Measurements from ENCODE around the gene SMARCAD1.

The SMARCAD1 gene, protein sequence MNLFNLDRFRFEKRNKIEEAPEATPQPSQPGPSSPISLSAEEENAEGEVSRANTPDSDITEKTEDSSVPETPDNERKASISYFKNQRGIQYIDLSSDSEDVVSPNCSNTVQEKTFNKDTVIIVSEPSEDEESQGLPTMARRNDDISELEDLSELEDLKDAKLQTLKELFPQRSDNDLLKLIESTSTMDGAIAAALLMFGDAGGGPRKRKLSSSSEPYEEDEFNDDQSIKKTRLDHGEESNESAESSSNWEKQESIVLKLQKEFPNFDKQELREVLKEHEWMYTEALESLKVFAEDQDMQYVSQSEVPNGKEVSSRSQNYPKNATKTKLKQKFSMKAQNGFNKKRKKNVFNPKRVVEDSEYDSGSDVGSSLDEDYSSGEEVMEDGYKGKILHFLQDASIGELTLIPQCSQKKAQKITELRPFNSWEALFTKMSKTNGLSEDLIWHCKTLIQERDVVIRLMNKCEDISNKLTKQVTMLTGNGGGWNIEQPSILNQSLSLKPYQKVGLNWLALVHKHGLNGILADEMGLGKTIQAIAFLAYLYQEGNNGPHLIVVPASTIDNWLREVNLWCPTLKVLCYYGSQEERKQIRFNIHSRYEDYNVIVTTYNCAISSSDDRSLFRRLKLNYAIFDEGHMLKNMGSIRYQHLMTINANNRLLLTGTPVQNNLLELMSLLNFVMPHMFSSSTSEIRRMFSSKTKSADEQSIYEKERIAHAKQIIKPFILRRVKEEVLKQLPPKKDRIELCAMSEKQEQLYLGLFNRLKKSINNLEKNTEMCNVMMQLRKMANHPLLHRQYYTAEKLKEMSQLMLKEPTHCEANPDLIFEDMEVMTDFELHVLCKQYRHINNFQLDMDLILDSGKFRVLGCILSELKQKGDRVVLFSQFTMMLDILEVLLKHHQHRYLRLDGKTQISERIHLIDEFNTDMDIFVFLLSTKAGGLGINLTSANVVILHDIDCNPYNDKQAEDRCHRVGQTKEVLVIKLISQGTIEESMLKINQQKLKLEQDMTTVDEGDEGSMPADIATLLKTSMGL

DNA sequence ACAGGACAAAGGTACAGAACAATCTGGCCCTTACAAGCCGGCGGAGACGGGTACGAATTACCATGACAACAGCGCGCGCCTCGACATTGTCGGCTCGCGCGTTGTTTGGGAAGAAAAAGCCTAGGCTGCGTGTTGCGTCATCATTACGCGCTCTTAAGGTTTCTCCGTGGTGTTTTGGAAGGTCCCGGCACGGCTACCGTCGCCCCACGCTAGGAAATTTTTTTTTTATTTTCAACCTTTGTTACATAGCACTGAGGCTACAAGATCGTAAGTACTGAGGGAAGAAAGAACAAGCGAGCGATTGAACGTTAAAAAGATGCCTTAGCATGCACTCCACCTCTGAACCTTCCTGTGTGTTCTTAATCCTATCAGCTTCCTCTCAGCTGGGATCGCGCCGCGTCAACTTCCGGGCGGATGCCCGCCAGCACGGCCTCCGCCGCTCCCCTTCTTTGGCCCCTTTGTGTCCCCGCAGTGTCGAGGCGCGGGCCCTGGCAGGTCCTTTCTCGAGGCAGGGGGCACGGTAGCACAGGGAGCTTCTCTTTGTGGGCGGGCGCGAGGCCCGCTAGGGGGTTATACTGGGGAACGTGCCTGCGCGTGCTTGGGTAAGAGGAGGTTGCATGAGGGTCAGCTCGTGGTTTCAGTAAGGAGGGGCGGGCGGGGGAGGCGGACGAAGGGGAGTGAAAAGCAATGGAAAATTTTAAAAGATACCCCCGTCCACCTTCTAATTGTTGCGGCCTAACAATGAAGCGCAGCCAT lies at the start of gene SMARCAD1:
TSS of gene SMARCAD1 (plus strand) at position 397 of the 756 bp plus-strand sequence. CDS start 530 bp downstream, outside the sequence.
- peak; percentile 77 for DNase-seq (ENCODE audit: low read depth, low spot score)

DNA sequence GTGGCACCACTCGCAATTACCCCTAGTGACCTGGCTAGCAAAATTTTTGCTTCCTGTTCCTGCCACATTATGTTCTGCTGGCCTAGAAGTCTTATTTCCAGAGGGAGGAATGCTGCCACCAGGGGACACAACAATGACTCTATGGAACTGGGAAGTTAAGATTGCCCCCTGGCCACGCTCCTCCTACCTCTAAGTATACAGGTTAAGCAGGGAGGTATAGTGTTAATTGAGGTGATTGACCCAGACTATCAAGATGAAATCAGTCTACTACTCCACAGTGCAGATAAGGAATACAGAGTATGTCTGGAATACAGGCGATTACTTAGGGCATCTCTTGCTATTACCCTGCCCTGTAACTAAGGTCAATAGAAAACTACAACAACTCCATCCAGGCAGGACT lies 48.8 kb upstream of the SMARCAD1 start:
- DNase-seq (ENCODE audit: low read depth, low spot score), result no peak

DNA sequence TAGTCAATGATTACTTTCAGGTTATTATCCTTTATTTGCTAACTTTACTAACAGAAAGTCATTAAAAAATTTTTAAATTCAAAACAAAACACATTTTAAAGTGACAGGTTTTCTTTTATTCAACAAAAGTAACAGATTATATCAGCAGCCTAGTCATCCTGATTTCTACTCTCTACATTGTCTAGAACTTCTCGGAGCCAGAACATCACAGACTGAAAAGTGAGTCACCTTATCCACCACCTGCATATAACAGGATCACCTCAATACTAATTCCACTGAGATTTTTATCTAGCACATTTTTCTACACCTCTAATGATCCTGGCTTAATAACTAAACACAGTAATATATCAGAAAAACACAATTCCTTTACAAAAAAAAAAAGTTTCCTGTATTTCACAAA lies 47.9 kb upstream of the SMARCAD1 start:
- DNase-seq (ENCODE audit: low read depth, low spot score), result no peak

DNA sequence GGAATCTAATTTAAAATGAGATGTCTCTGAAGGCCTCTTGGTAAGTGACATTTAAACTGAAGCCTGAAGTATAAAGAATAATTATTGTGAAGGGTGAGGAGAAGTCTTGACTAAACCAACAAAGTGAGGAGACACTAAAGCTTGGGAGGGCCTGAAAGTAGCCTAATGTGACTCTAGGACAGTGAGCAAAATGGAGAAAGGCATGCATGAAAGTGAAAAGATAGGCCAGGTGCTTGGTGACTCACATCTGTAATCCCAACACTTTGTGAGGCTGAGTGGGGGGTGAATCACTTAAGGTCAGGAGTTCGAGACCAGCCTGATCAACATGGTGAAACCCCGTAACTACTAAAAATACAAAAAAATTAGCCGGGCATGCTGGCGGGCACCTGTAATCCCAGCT lies 46.9 kb upstream of the SMARCAD1 start:
- no peak for DNase-seq (ENCODE audit: low read depth, low spot score)

DNA sequence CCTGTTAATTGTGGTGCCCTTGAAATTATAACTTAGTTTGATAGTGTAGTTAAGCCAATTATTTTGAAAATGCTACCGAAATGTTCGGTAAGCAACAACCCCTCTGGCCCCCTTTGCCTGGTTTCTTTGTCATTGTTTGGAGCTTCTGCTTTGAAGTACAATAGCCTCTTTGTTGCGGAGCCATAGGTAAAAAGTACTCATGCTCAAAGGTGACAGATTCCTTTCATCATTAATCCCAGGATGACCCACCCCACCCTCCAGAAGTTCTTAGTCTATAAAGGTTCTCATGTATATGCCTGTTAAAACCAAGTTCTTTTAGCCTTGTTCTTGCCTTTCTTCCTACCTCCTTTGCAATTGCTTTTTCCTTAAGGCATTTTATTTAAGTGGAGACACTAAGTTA lies 42.4 kb upstream of the SMARCAD1 start:
- no peak for DNase-seq (ENCODE audit: low read depth, low spot score)

DNA sequence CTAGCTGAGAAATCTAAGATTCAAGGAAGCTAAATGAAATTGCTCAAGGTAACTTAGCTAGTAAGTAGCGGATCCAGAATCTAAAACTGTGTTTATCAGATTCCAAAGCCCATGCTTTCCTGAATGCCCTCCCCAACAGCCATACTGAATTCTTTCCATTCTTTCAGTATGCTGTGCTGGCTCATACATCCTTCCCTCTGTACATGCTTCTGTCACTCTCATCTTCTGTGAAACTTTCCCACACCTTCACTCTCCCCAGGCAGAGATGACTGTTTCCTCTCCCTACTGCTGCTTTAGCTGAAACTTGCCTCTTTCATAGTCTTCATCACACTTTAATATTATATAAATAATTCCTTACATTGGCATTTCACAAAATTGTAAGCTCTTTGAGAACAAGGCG lies 39.3 kb upstream of the SMARCAD1 start:
- no peak for DNase-seq (ENCODE audit: low read depth, low spot score)

DNA sequence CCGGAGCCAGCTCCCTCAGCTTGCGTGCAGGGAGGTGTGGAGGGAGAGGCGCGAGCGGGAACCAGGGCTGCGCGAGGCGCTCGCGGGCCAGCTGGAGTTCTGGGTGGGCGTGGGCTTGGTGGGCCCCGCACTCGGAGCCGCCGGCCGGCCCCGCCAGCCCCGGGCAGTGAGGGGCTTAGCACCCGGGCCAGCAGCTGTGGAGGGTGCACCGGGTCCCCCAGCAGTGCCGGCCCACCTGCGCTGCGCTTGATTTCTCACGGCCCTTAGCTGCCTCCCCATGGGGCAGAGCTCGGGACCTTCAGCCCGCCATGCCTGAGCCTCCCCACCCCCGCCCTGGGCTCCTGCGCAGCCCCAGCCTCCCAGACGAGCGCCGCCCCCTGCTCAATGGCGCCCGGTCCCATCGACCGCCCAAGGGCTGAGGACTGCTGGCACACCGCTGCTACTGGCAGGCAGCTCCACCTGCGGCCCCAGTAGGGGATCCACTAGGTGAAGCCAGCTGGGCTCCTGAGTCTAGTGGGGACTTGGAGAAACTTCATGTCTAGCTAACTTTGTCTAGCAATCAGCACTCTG lies 37.8 kb upstream of the SMARCAD1 start:
- no peak for DNase-seq (ENCODE audit: low read depth, low spot score)

DNA sequence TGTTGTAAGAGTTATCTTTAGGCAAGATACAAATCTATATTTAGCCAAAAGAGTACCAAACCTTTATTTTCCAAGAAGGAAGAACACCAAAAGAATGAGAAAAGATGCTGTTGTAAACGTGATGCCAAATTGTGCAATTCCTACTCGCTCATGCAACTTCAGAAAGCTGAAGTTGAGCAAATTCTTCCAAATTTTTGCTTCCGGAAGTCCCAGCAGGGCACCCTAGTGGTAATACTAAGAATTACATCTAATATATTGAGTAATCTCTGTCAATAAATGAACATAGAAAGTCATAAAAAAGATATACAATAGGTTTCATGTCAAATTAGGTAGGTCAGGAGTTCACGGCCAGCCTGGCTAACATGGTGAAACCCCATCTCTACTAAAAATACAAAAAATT lies 36.0 kb upstream of the SMARCAD1 start:
- DNase-seq (ENCODE audit: low read depth, low spot score), result no peak

DNA sequence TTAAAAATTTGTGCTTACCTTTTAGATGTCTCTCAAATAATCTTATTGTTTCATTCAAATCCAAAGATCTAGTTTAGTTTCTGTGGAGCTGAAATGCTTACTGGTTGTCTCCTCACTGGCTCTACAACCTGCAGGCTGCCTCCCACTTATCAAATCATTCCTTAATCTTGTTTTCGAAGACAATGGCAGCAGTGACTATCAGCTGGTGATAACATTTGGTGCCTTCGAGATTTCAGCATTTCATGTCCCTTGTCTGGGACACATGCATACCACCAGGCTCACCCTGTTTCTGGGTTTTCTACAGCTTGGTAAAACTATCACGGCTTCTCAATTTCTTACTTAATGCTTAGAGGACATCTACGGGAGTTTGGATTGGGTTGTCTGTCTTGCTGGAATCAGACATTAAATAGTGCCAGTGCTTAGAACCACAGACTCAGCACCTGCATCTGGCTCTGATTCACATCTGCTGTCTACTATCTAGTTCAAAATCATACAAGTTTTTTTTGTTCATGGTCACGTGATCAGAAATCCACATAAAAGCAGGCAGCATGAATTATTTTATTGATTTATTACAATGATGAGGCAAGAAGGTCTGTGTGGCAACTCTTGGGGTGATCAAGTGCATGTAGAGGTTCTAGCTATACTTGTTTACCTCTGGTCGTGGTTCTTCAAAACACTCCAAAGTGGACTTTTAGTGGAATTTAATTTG lies 32.0 kb upstream of the SMARCAD1 start:
- DNase-seq (ENCODE audit: low read depth, low spot score), result no peak

DNA sequence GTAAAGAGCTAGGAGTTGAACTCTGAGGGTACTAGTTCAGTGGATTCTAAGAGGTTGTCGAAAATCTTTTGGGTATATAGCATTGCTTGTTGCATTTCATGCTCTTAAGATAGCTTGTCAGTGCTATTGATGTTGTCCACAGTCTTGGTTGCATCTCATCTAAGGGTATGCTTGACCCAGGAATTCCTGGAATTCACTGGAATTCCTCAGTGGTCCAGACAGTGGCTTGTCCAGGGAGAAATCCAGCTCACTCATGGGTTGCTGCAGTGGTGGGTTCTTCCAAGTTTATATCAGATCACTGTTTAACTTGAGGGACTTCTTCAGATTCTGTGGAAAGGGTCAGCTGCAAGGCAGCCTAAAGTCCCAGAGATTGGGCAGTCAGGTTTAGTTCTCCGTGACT lies 29.8 kb upstream of the SMARCAD1 start:
- no peak for DNase-seq (ENCODE audit: low read depth, low spot score)

DNA sequence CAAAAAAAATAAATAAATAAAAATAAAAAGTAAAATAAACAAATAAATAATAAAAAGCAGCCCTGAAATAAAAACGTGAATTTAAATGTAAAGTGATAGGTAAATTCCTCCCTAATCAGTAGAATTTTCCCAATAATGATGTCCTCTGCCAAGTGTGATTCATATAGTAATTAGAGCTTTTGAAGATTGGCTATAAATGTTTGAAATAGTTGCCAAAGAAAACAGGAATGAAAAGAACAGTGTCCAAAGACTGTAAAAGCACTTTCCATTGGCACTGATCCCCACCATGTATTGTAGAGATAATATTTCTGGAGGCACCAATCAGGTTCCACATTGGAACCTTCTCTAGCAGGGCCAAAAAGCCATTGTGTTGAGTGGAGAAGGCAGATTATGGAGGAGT lies 25.9 kb upstream of the SMARCAD1 start:
- no peak for DNase-seq (ENCODE audit: low read depth, low spot score)

DNA sequence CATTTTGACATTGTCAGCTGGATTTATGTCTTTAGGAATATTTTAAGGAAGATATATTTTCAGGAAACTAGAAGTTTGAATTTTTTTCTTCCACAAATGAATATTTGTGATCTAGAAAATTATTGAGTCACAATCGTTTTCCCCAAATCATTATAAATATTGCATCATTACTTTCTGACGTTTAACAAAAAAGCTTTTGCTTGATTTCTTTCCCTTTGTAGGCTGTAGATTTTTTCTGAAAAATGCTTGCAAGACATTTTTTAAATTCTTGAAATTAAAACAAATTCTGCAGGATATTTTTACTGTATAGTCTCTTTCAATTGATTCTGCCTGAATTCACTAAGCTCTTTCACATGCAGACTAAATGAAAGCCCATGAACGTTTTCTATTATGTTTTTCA lies 4.9 kb upstream of the SMARCAD1 start:
- no peak for DNase-seq (ENCODE audit: low read depth, low spot score)

DNA sequence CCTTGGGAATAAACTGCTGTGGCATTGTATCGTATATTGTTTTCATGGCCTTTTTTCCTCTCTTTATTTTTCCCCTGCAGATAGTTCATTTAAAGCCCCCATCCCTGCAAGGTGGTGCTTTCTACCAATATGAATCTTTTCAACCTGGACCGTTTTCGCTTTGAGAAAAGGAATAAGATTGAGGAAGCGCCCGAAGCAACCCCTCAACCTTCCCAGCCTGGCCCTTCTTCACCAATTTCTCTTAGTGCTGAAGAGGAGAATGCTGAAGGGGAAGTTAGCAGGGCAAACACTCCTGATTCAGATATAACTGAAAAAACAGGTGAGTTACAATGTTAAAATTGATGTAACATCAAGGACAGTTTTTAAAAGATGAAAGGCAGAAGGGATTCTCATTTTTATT lies 601 bp downstream of the SMARCAD1 start:
- DNase-seq (ENCODE audit: low read depth, low spot score), result no peak

DNA sequence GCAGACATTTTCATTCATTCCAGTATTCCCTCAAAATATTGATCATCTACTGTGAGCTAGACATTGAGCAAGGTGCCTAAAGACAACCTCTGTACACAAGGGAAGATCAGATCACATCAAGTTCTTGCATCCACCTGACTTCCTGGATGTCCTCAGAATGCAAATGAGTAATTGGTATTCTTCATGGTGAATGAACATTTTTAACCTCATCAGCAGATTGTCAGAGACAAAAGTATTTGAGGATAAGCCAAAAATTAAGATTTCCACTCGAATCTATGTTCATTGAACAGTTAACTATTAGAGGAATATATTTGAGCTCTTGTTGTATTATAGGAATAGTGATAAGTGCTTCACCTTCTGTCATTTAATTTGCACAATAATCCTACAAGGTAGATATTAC lies 1.3 kb downstream of the SMARCAD1 start:
- DNase-seq (ENCODE audit: low read depth, low spot score), result no peak

DNA sequence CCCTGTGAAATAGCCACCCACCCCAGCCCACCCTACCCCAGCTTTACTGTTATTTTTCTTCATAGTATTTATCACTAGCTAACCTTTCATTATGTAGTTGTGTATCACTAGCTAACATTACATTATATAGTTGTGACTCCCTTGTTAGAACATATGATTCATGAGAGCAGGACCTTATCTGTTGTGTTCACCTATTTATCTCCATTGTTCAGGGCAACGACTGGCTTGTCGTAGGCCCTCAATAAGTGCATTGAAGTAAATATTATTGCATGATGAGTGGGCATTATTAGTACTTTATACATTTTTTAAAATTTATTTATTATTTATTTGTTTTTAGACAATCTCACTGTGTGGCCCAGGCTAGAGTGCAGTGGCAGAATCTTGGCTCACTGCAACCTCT lies 4.2 kb downstream of the SMARCAD1 start:
- no peak for DNase-seq (ENCODE audit: low read depth, low spot score)

DNA sequence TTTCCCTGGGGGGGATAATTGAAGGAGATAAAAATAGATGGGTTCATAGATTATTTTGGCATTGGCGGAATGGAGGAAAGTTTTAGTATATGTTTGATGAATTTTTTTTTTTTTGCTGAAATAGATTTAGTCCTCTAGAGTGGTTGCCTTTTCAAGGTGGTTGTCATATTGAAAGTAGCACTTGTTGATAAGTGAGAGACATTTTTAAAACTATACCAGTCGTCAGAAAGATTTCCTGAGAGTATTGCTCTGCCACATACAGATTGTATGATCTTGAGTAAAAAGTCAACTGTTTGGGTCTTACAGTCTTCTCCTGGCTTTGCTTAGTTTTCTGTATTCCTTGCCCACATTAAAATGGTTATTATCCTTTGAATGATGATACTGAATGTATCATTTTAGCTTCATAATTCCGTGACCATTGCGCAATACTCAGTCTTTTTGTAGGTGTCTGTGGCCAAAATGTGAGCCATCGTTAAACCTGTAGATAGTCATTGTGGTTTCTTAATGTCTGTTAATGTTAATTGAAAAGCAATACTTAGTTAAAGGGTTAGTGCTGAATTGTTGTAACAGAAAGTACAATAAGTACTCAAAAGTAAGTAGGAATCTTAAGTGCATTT lies 7.1 kb downstream of the SMARCAD1 start:
- no peak for DNase-seq (ENCODE audit: low read depth, low spot score)

DNA sequence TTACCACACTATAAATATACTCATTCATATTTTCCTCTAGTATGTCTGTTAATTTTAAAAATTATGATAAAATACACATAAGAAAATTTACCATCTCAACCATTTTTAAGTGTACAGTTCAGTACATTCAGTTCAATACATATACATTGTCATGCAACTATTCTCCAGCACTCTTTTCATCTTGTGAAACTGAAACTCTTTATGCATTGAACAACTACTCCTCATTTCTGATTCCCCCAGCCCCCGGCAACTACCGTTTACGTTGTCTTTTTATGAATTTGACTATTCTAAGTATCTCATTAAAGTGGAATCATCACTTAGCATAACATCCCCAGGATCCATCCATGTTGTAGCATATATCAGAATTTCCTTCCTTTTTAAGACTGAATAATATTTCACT lies 8.7 kb downstream of the SMARCAD1 start:
- no peak for DNase-seq (ENCODE audit: low read depth, low spot score)

DNA sequence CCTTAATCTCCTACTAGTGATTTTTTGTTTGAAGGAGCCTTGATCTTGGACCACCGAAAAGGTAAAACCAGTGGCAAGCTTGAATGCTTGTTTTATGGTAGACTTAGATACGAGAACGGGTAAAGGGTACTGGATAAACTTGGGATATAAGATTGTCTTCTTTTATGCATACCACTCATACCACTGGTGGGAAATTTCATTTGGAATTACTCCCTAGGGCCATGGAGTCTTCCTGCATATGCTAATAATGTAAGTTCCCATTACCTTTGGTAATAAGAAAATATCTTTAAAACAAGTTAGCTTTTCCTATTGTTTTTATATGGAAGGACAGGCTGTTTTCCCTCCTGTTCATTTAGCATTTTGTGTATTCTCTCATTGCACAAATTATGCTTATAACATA lies 11.7 kb downstream of the SMARCAD1 start:
- no peak for DNase-seq (ENCODE audit: low read depth, low spot score)

DNA sequence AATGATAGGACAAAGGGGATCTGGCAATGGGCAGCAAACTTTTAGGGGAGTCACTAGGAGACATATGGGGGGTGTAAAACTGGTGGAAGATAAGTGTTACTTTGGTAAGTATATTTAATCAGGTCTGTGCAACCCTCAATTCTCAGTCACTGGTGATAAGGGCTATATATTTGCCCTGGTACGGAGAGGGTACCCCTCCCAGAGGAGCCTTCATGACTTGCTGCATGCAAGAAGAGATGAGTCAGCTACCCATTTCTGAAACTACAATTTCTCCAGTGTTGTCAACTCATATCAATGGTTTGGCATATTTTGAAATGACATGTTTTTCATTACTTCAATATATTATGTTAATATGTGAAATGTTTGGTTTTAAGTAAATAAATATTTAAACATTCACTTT lies 14.3 kb downstream of the SMARCAD1 start:
- DNase-seq (ENCODE audit: low read depth, low spot score), result no peak

DNA sequence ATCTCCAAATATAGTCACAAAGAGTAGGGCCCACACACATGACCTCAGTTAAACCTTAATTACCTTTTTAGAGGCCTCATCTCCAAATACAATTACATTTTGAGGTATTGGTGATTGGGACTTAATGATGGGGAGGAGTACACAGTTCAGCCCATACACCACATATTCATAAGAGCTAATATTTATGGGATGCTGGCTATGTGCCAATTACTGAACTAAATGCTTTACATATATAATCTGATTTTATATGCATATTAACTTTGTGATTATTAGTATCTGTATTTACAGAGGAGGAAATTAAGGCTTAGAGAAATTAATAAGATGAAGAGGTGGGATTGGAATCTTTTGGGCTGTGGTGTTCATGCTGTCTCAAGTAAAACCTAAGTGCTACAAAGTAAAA lies 17.8 kb downstream of the SMARCAD1 start:
- no peak for DNase-seq (ENCODE audit: low read depth, low spot score)
